Activated T-cell treated with anti-CD3 and anti-CD28 coated beads, Interleukin-2, amount 50 U/mL, for 24 hours (primary cell): Measurements from ENCODE around the gene RPS24.
A peak's percentile ranks its signal among the peaks of the same experiment; 100 is the strongest.

ENCODE experiments used
- DNase-seq: peaks from one replicate; pipeline ENCODE4 v3.0.0-alpha.2; 2020
- H3K27ac Mint-ChIP-seq: 2 replicates; pipeline ENCODE4 v1.8.0; 2020; ENCODE audit warnings: mild to moderate bottlenecking, mixed read lengths
- H3K27me3 Mint-ChIP-seq: 2 replicates; pipeline ENCODE4 v1.8.0; 2020; ENCODE audit warnings: mixed read lengths
- H3K36me3 Mint-ChIP-seq: 2 replicates; pipeline ENCODE4 v1.8.0; 2020; ENCODE audit warnings: low read depth, mixed read lengths
- H3K4me1 Mint-ChIP-seq: 2 replicates; pipeline ENCODE4 v1.8.0; 2020; ENCODE audit warnings: low read depth, mixed read lengths
- H3K4me3 Mint-ChIP-seq: 2 replicates; pipeline ENCODE4 v1.8.0; 2020; ENCODE audit warnings: mild to moderate bottlenecking, moderate library complexity, mixed read lengths
- H3K9me3 Mint-ChIP-seq: 2 replicates; pipeline ENCODE4 v1.8.0; 2020; ENCODE audit warnings: mixed read lengths

RPS24 gene

DNA sequence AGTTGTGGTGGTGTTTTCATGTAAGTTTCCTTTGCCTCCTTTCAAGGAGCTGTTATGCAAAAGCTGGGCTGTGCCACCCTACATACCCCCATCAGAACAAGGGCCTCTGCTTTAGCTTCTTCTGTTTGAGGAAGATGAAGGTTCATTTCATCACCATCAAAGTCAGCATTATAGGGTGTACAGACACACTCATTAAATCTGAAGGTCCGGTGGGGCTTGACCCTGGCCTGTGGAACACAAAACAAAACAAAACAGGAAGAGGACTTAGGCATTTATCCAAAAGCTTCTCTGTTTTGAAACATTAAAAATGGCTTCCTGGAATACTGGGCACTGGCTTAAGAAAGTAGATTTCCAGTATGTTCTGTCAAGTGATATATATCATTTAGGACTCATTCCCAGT is 20.1 kb upstream of the RPS24 start:
- Mint-ChIP-seq H3K27ac (no peak overlapping the region), H3K4me3 (no peak overlapping the region), H3K36me3 (peaks cover 95% of the 10 kb centered on the region), H3K27me3 (no peaks in the 10 kb centered on the region), H3K9me3 (no peaks in the 10 kb centered on the region), H3K4me1 (no peaks in the 10 kb centered on the region)
- no peak for DNase-seq

DNA sequence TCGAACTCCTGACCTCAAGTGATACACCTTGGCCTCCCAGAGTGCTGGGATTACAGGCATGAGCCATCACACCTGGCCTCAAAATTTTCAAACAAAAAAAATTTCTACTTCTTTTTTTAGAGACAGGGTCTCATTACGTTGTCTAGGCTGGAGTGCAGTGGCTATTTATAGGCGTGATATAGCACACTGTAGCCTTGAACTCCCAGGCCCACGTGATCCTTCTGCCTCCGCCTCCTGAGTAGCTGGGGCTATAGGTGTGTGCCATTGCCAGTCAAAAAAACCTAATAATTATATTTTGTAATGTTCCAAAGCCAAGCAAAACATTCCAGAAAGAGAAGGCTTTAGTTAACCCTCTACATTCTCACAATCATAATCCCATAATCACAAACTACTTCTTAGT is 18.1 kb upstream of the RPS24 start:
- no peak overlapping the region for H3K4me3 Mint-ChIP-seq
- no peaks in the 10 kb centered on the region for H3K9me3 Mint-ChIP-seq
- H3K27me3 Mint-ChIP-seq = no peaks in the 10 kb centered on the region
- H3K36me3 Mint-ChIP-seq = peaks cover 97% of the 10 kb centered on the region
- DNase-seq = no peak
- no peaks in the 10 kb centered on the region for H3K4me1 Mint-ChIP-seq
- no peak overlapping the region for H3K27ac Mint-ChIP-seq

DNA sequence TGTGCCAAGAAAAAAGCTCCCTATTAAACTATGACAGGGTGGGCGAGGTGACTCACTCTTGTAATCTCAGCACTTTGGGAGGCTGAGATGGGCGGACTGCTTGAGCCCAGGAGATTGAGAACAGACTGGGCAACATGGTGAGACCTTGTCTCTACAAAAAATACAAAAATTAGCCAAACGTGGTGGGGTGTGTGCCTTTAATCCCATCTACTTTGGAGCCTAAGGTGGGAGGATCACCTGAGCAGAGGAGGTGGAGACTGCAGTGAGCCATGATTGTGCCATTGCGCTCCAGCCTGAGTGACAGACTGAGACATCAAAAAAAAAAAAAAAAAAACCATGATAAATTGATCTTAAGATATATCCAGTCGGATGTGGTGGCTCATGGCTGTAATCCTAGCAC is 15.8 kb upstream of the RPS24 start:
- Mint-ChIP-seq H3K4me3 (no peak overlapping the region), H3K27me3 (no peaks in the 10 kb centered on the region), H3K36me3 (peaks cover 97% of the 10 kb centered on the region), H3K9me3 (no peaks in the 10 kb centered on the region), H3K4me1 (peaks cover 4% of the 10 kb centered on the region), H3K27ac (no peak overlapping the region)
- no peak for DNase-seq

DNA sequence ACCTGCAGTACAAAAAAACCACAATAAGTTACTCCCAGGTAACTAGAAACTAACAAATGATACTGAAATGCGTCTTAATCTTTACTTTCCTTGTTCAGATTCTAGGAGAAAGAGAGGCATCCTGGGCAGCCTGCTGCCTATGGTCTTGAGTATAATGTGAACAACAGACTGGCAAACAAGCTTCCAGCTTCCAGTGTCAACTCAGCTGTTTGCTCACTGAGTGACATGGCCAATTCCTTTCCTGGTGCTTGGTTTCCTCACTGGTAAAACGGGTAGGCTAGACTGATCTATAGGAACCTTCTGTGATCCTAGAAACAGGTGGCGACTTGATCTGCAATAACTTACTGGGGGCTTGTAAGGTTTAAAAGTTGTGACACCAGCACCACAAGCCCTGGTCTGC is 14.4 kb upstream of the RPS24 start:
- Mint-ChIP-seq H3K4me3 (no peak overlapping the region), H3K4me1 (peaks cover 4% of the 10 kb centered on the region), H3K27me3 (no peaks in the 10 kb centered on the region), H3K36me3 (peaks cover 96% of the 10 kb centered on the region), H3K9me3 (no peaks in the 10 kb centered on the region), H3K27ac (no peak overlapping the region)
- no peak for DNase-seq

- Mint-ChIP-seq H3K27ac (no peak overlapping the region), H3K4me3 (no peak overlapping the region), H3K4me1 (peaks cover 8% of the 10 kb centered on the region), H3K9me3 (no peaks in the 10 kb centered on the region), H3K36me3 (peaks cover 96% of the 10 kb centered on the region), H3K27me3 (no peaks in the 10 kb centered on the region)
- DNase-seq = no peak
These were observed 12.5 kb upstream of the RPS24 start for GRCh38 chr10:78021201-78021600.

DNA sequence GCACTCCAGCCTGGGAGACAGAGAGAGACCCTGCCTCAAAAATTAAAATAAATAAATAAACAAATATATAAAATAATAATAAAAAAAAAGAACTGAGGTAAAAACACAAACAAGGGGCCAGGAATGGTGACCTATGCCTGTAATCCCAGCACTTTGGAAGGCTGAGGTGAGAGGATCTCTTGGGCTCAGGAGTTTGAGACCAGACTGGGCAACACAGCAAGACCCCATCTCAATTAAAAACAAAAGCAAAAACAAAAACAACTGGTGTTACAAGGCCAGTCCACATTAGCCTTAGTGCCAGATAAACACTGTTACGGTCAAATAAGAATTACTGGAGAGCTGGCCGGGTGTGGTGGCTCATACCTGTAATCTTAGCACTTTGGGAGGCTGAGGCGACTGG is 9.9 kb upstream of the RPS24 start:
- H3K27ac Mint-ChIP-seq = no peak overlapping the region
- H3K4me1 Mint-ChIP-seq = peaks cover 26% of the 10 kb centered on the region
- H3K4me3 Mint-ChIP-seq = no peak overlapping the region
- H3K27me3 Mint-ChIP-seq = no peaks in the 10 kb centered on the region
- H3K36me3 Mint-ChIP-seq = peaks cover 94% of the 10 kb centered on the region
- DNase-seq = no peak
- H3K9me3 Mint-ChIP-seq = no peaks in the 10 kb centered on the region

- Mint-ChIP-seq H3K4me3 (no peak overlapping the region), H3K27me3 (no peaks in the 10 kb centered on the region), H3K27ac (peak overlapping the region; percentile 34), H3K9me3 (no peaks in the 10 kb centered on the region), H3K4me1 (peaks cover 37% of the 10 kb centered on the region), H3K36me3 (peaks cover 81% of the 10 kb centered on the region)
- no peak for DNase-seq
These were observed 7.8 kb upstream of the RPS24 start for GRCh38 chr10:78025685-78026364.

DNA sequence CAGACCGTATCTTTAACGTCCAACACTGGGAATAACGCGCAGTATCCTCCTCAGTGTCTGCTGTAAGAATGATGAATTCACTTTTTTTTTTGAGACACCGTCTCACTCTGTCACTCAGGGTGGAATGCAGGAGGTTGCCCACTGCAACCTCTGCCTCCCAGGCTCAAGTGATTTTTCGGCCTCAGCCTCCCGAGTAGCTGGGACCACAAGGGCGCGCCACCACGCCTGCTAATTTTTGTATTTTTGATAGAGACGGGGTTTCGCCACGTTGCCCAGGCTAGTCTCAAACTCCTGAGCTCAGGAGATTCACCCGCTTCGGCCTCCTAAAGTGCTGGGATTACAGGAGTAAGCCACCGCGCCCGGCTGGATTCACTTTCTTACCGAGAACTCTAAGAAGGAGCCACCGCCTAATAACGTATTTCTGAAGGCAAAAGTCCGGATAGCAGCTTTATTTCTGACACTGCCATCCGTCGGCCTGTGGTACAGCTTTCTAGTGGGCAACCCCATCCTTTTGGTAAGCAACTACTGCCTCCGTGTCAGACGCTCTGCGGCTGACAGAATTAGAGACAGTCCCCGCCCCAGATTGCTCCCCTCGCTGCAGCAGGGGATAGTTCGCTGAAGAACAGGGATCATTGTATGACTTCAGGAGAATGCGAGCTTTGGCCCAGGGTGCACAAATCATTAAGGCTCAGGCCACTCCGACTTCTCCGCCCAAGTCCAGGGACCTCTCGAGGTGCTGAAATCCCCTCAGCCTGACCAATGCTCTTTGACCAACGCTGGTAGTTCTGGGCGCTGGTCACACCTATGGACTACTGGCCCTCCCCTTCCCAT is 5.0 kb upstream of the RPS24 start:
- Mint-ChIP-seq H3K4me1 (peaks cover 35% of the 10 kb centered on the region), H3K9me3 (no peaks in the 10 kb centered on the region), H3K27me3 (no peaks in the 10 kb centered on the region), H3K36me3 (peaks cover 55% of the 10 kb centered on the region), H3K27ac (peak overlapping the region; percentile 97), H3K4me3 (peak overlapping the region; percentile 98)
- DNase-seq = peak; percentile 45

DNA sequence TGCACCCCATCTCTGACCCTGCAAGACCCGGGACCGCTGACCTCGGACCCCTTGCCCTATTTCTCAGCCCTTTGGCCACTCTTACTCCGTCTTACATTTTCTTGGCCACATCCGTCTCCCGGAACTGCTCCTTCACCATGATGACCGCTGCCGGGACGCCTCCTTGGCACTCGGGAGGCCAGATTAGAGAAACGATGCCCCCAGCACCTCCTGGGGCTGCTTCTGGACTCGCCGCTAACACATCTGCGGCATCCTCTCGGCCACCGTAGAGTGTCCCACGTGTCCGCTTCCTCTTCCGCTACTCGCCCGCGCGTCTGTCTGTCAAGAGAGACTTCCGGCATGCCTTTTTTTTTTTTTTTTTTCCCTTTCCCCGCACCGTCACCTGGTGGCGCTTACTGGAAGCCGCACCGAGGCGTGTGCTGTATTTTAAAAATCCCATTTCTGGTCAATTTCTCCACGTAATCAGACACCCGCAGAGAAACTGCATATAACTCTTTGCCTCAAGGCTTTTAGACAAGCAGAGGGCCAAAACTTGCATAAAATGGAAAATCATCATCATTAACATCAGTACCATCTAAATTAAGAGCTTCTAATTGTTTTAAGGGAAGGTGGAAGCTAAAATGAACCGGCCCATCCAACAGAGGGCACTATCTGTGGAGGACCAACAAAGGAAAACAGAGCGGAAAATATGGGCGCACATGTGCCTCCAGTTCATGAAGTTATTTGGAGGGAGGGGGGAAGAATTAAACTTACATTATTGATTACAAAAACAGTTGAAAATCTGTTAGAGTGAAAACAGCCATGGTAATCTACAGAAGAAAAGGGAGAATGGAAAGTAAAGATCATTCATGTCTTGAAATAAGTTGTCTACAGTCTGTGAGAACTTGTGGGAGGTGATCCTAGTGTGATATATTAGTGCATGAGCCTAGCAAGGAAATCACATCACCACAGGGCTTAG is 4.1 kb upstream of the RPS24 start, which contains the start of gene POLR3A:
Gene POLR3A (minus strand): TSS at position 247 of the 958 bp plus-strand sequence. CDS start 108 bp downstream, at position 139.
- H3K27ac Mint-ChIP-seq = peak within 1 kb of the TSS; percentile 97
- DNase-seq = peak; percentile 91
- H3K4me1 Mint-ChIP-seq = peaks cover 35% of the 10 kb centered on the region
- no peaks in the 10 kb centered on the region for H3K9me3 Mint-ChIP-seq
- peaks cover 55% of the 10 kb centered on the region for H3K36me3 Mint-ChIP-seq
- H3K27me3 Mint-ChIP-seq = no peaks in the 10 kb centered on the region
- H3K4me3 Mint-ChIP-seq = peak within 1 kb of the TSS; percentile 98

DNA sequence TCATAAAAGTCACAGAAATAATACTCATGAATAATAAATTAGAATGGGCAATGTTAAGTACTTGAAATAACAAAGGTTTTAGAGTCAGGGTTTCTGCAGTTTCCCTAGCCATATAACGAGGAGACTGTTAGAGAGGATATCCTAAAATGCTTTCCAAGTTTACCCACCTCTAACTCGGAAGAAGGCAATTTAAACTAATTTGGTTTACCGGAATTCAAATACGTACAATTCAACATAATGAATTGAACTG is 351 bp upstream of the RPS24 start:
- Mint-ChIP-seq H3K27ac (peak overlapping the region; percentile 98), H3K4me3 (peak overlapping the region; percentile 89), H3K9me3 (no peaks in the 10 kb centered on the region), H3K4me1 (peaks cover 46% of the 10 kb centered on the region), H3K36me3 (peaks cover 60% of the 10 kb centered on the region), H3K27me3 (no peaks in the 10 kb centered on the region)
- DNase-seq = no peak

DNA sequence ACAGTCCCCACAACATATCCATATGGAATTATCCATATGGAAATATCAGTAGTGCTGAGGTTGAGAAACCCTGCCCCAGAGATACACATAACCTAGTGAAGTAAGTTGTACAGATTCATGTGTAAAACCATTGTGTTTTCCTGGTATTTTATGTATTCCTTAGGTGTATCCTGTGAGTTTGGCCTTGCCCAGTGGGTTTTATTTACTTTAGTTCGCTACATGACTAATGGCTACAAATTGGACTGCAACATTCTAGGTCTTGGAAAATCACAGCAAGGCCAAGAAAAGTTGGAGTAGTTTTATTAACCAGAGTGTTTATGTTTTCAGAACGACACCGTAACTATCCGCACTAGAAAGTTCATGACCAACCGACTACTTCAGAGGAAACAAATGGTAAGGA is 1.4 kb downstream of the RPS24 start:
- Mint-ChIP-seq H3K4me3 (peak overlapping the region; percentile 89), H3K27me3 (no peaks in the 10 kb centered on the region), H3K27ac (peak overlapping the region; percentile 98), H3K4me1 (peaks cover 50% of the 10 kb centered on the region), H3K36me3 (peaks cover 65% of the 10 kb centered on the region), H3K9me3 (no peaks in the 10 kb centered on the region)
- no peak for DNase-seq

GRCh38 chr10:78035437-78035836 is 1.8 kb downstream of the RPS24 start:
- Mint-ChIP-seq H3K4me3 (peak overlapping the region; percentile 89), H3K36me3 (peaks cover 69% of the 10 kb centered on the region), H3K4me1 (peaks cover 52% of the 10 kb centered on the region), H3K27ac (peak overlapping the region; percentile 98), H3K9me3 (no peaks in the 10 kb centered on the region), H3K27me3 (no peaks in the 10 kb centered on the region)
- no peak for DNase-seq

- H3K4me1 Mint-ChIP-seq = peaks cover 58% of the 10 kb centered on the region
- peaks cover 75% of the 10 kb centered on the region for H3K36me3 Mint-ChIP-seq
- H3K27me3 Mint-ChIP-seq = no peaks in the 10 kb centered on the region
- DNase-seq = no peak
- H3K27ac Mint-ChIP-seq = peak overlapping the region; percentile 98
- no peaks in the 10 kb centered on the region for H3K9me3 Mint-ChIP-seq
- H3K4me3 Mint-ChIP-seq = peak overlapping the region; percentile 89
These were observed 2.4 kb downstream of the RPS24 start for GRCh38 chr10:78035933-78036583.

- peaks cover 68% of the 10 kb centered on the region for H3K4me1 Mint-ChIP-seq
- DNase-seq = no peak
- H3K27ac Mint-ChIP-seq = peak overlapping the region; percentile 98
- peak overlapping the region; percentile 89 for H3K4me3 Mint-ChIP-seq
- no peaks in the 10 kb centered on the region for H3K9me3 Mint-ChIP-seq
- H3K36me3 Mint-ChIP-seq = peaks cover 95% of the 10 kb centered on the region
- H3K27me3 Mint-ChIP-seq = no peaks in the 10 kb centered on the region
These were observed 4.4 kb downstream of the RPS24 start for GRCh38 chr10:78038105-78038504.
